Neural progenitor cell (in vitro differentiated cells): ENCODE results near the gene METTL6.

Source experiments
- CTCF ChIP-seq: fragments of 200-600 bp; sonication (generic); IDR thresholded peaks from 2 replicates; pipeline ENCODE4 v1.5.1; 2017; ENCODE audit warnings: antibody characterized with exemption, mild to moderate bottlenecking
- EZH2phosphoT487 ChIP-seq: fragments of 200-600 bp; sonication (generic); IDR thresholded peaks from 2 replicates; pipeline ENCODE4 v1.6.1; 2017; ENCODE audit warnings: antibody characterized with exemption

- TF ChIP-seq CTCF (peak; percentile 82), EZH2phosphoT487 (no peak)
Measured at GRCh38 chr3:15405448-15406050, 21.8 kb downstream of the METTL6 start.
